HG03565 (cell line): ENCODE results near the gene ABCB9.
A peak's percentile ranks its signal among the peaks of the same experiment; 100 is the strongest.

Experiments used
- ATAC-seq: cut with Tn5 transposase; IDR thresholded peaks from one replicate; pipeline ENCODE4 v1.9.1; 2021; ENCODE audit warnings: mild to moderate bottlenecking, moderate library complexity; ENCODE audit not compliant: unreplicated experiment

The ABCB9 gene

GRCh38 chr12:122966743-122967550 is 684 bp upstream of the ABCB9 start:
- no peak for ATAC-seq

GRCh38 chr12:122965321-122965751 is 927 bp downstream of the ABCB9 start:
- ATAC-seq: no peak

GRCh38 chr12:122964439-122965257 is 1.6 kb downstream of the ABCB9 start:
- ATAC-seq: no peak

- ATAC-seq: no peak
Measured at GRCh38 chr12:122963941-122964265, 2.4 kb downstream of the ABCB9 start.

- ATAC-seq: no peak
Measured at GRCh38 chr12:122961531-122962329, 4.5 kb downstream of the ABCB9 start.

GRCh38 chr12:122960193-122960569 is 6.1 kb downstream of the ABCB9 start:
- ATAC-seq: no peak

GRCh38 chr12:122959566-122960192 is 6.6 kb downstream of the ABCB9 start:
- ATAC-seq: no peak

GRCh38 chr12:122958198-122958888 is 7.9 kb downstream of the ABCB9 start:
- ATAC-seq: no peak

GRCh38 chr12:122956035-122956434 is 10.2 kb downstream of the ABCB9 start:
- no peak for ATAC-seq

GRCh38 chr12:122955156-122955555 is 11.1 kb downstream of the ABCB9 start:
- no peak for ATAC-seq

GRCh38 chr12:122951979-122952892 is 14.0 kb downstream of the ABCB9 start:
- ATAC-seq: peak; percentile 41

GRCh38 chr12:122951406-122951805 is 14.9 kb downstream of the ABCB9 start:
- no peak for ATAC-seq

GRCh38 chr12:122949816-122950675 is 16.2 kb downstream of the ABCB9 start:
- ATAC-seq: no peak

- no peak for ATAC-seq
Measured at GRCh38 chr12:122949405-122949804, 16.9 kb downstream of the ABCB9 start.

GRCh38 chr12:122948605-122949004 is 17.7 kb downstream of the ABCB9 start:
- no peak for ATAC-seq

GRCh38 chr12:122947352-122947792 is 18.9 kb downstream of the ABCB9 start:
- no peak for ATAC-seq

- ATAC-seq: peak; percentile 70
Measured at GRCh38 chr12:122946690-122947341, 19.4 kb downstream of the ABCB9 start.
